ENCODE data around the gene GRIP1.

- TF ChIP-seq POLR2A (IDR thresholded peaks at IDR 0.05) (no peak), CTCF (IDR thresholded peaks at IDR 0.05) (no peak), EP300 (IDR thresholded peaks at IDR 0.05) (no peak)
Observed at GRCh38 chr12:66456612-66457011, 222.3 kb downstream of the GRIP1 start.

Measured in tibial nerve (tissue), 4 donors.